ENCODE data around the gene PATJ. TPM values are rescaled to one million over a fixed set of nuclear protein-coding genes. Genes with fewer than 3 reads are reported as not detected.

PATJ gene
- total RNA-seq, 4 donors from 2014 or later, result 25.7 to 37.4 (median 31.8) TPM

DNA sequence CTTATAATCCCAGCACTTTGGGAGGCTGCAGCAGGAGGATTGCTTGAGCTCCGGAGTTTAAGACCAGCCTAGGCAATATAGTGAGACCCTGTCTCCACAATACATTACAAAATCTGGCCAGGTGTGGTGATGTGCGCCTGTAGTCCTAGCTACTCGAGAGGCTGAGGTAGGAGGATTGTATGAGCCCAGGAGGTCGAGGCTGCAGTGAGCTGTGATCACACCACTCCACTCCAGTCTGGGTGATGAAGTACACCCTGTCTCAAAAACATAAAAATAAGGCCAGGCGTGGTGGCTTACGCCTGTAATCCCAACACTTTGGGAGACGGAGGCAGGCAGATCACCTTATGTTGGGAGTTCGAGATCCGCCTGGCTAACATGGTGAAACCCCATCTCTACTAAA lies 480.0 kb downstream of the PATJ start:
- H3K9me3 ChIP-seq, result no peaks in the 10 kb centered on the region
- H3K4me3 ChIP-seq, result no peak overlapping the region
- no peak for DNase-seq (ENCODE audit: extremely low spot score)
- H3K27me3 ChIP-seq, result no peaks in the 10 kb centered on the region
- H3K27ac ChIP-seq (replicated peaks in 1 of 4), result no peak overlapping the region
- 95% methylated on average over 9 of the region's 9 CpGs for WGBS
- H3K36me3 ChIP-seq, result no peaks in the 10 kb centered on the region
- intact Hi-C loops (cut with DNase I), result no loop called here
- TF ChIP-seq EP300 (IDR thresholded peaks at IDR 0.05), result no peak
- no peak for TF ChIP-seq POLR2AphosphoS5 (IDR thresholded peaks at IDR 0.05)
- TF ChIP-seq, protein P1, sequence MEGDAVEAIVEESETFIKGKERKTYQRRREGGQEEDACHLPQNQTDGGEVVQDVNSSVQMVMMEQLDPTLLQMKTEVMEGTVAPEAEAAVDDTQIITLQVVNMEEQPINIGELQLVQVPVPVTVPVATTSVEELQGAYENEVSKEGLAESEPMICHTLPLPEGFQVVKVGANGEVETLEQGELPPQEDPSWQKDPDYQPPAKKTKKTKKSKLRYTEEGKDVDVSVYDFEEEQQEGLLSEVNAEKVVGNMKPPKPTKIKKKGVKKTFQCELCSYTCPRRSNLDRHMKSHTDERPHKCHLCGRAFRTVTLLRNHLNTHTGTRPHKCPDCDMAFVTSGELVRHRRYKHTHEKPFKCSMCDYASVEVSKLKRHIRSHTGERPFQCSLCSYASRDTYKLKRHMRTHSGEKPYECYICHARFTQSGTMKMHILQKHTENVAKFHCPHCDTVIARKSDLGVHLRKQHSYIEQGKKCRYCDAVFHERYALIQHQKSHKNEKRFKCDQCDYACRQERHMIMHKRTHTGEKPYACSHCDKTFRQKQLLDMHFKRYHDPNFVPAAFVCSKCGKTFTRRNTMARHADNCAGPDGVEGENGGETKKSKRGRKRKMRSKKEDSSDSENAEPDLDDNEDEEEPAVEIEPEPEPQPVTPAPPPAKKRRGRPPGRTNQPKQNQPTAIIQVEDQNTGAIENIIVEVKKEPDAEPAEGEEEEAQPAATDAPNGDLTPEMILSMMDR (IDR thresholded peaks at IDR 0.05), result no peak
- no peak for TF ChIP-seq POLR2A (IDR thresholded peaks at IDR 0.05; ENCODE audit: low read depth)
- H3K4me1 ChIP-seq, result no peaks in the 10 kb centered on the region

DNA sequence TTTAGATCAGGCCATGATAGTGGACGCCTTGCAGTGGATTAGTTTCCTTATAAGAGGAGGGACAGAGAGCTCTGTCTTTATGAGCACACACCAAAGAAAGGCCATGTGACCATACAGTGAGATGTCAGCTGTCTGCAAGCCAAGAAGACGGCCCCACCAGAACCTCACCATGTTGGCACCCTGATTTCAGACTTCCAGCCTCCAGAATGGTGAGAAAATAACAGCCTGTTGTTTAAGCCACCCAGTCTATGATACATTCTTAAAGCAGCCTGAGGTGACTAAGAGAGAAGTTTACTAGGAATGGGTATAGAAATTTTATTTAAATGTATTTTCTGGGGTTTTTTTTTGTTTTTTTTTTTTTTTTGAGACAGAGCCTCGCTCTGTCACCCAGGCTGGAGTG lies 481.9 kb downstream of the PATJ start:
- H3K9me3 ChIP-seq, result no peaks in the 10 kb centered on the region
- peaks cover 0 to 7% (median 0%) of the 10 kb centered on the region in 4 donors for H3K27me3 ChIP-seq
- no peak for DNase-seq (ENCODE audit: extremely low spot score)
- H3K4me3 ChIP-seq, result no peak overlapping the region
- intact Hi-C loops (cut with DNase I), result no loop called here
- WGBS, result 64% methylated on average over 3 of the region's 3 CpGs
- H3K36me3 ChIP-seq, result no peaks in the 10 kb centered on the region
- H3K27ac ChIP-seq (replicated peaks in 1 of 4), result no peak overlapping the region
- peaks cover 0 to 9% (median 0%) of the 10 kb centered on the region in 4 donors for H3K4me1 ChIP-seq
- TF ChIP-seq POLR2AphosphoS5 (IDR thresholded peaks at IDR 0.05) (no peak), POLR2A (IDR thresholded peaks at IDR 0.05; ENCODE audit: low read depth) (no peak), EP300 (IDR thresholded peaks at IDR 0.05) (no peak)
- TF ChIP-seq, protein P1 (IDR thresholded peaks at IDR 0.05), result no peak

DNA sequence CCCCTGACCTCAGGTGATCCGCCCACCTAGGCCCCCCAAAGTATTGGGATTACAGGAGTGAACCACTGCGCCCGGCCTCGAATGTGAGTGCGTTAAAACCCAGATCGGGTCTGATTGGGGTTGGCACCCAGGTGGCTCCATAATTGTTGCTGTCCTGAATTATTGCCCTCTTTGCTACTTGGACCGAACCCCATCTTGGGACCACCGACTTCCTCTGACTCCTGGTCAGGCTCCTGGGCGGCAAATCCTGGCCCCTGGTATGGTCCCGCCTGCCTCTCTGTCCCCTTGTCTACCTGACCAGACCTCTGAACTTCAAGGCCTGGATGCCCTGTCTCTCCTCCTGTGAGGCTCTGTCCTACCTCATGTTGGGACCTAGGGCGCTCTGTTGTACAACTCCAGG lies 485.2 kb downstream of the PATJ start:
- peaks cover 0 to 9% (median 0%) of the 10 kb centered on the region in 4 donors for H3K4me1 ChIP-seq
- no peak for DNase-seq (ENCODE audit: extremely low spot score)
- peaks cover 0 to 7% (median 0%) of the 10 kb centered on the region in 4 donors for H3K27me3 ChIP-seq
- H3K27ac ChIP-seq (replicated peaks in 1 of 4), result no peak overlapping the region
- H3K36me3 ChIP-seq, result no peaks in the 10 kb centered on the region
- WGBS, result 87% methylated on average over 11 of the region's 11 CpGs
- intact Hi-C loops (cut with DNase I), result no loop called here
- TF ChIP-seq POLR2A (IDR thresholded peaks at IDR 0.05; ENCODE audit: low read depth) (no peak), POLR2AphosphoS5 (IDR thresholded peaks at IDR 0.05) (no peak), EP300 (IDR thresholded peaks at IDR 0.05) (no peak)
- TF ChIP-seq, protein P1 (IDR thresholded peaks at IDR 0.05), result no peak
- no peaks in the 10 kb centered on the region for H3K9me3 ChIP-seq
- no peak overlapping the region for H3K4me3 ChIP-seq

Small RNA genes lying within 50 kb of the gene (small RNA-seq; reads per million reads assigned to genes)
- 0 reads per million in 3 donors for gene LAMTOR5P1
- gene MIR3116-1, result 0 reads per million in 3 donors
- gene RN7SL180P, result 0 reads per million in 3 donors
- 0 reads per million in 3 donors for gene RNU6-1177P
- gene RNU6-414P, result 0 reads per million in 3 donors

Other genes starting within 250 kb of the PATJ start
- gene TM2D1, start 17.3 kb upstream of the PATJ start, total RNA-seq, result 10 to 100 TPM; 59.6 to 73.5 (median 66.3) TPM

All from esophagus muscularis mucosa (tissue), 4 donors.